Activated CD4-positive, alpha-beta T cell treated with anti-CD3 and anti-CD28 coated beads for 1 hour (primary cell): ENCODE results near the gene GAB2.
"Not testable (repeated sequence)": the region's sequence is repeated elsewhere in the genome, so short reads cannot be mapped to it uniquely, and the experiment has no call there.

Source experiments
- DNase-seq: peaks from one replicate; pipeline ENCODE4 v3.0.0-alpha.2; 2020

Gene GAB2

GRCh38 chr11:78310500-78310909, 107.1 kb downstream of the GAB2 start:
- no peak for DNase-seq

GRCh38 chr11:78304201-78304600, 113.4 kb downstream of the GAB2 start:
- DNase-seq: no peak

GRCh38 chr11:78300108-78300839, 117.3 kb downstream of the GAB2 start:
- DNase-seq: no peak

GRCh38 chr11:78299000-78299710, 118.5 kb downstream of the GAB2 start:
- DNase-seq: no peak

GRCh38 chr11:78298291-78298771, 119.3 kb downstream of the GAB2 start:
- no peak for DNase-seq

- DNase-seq: no peak
Measured at GRCh38 chr11:78295991-78296930, 121.4 kb downstream of the GAB2 start.

- DNase-seq: no peak
Measured at GRCh38 chr11:78295347-78295746, 122.3 kb downstream of the GAB2 start.

GRCh38 chr11:78294100-78294499, 123.5 kb downstream of the GAB2 start:
- DNase-seq: not testable (repeated sequence)

GRCh38 chr11:78293536-78293935, 124.1 kb downstream of the GAB2 start:
- no peak for DNase-seq

GRCh38 chr11:78292109-78292803, 125.4 kb downstream of the GAB2 start:
- no peak for DNase-seq

GRCh38 chr11:78291503-78292108, 126.0 kb downstream of the GAB2 start:
- DNase-seq: no peak

- DNase-seq: no peak
Measured at GRCh38 chr11:78290293-78291176, 127.1 kb downstream of the GAB2 start.

- DNase-seq: no peak
Measured at GRCh38 chr11:78289552-78290292, 127.9 kb downstream of the GAB2 start.

- no peak for DNase-seq
Measured at GRCh38 chr11:78284260-78284659, 133.4 kb downstream of the GAB2 start.

GRCh38 chr11:78282821-78283220, 134.8 kb downstream of the GAB2 start:
- DNase-seq: no peak

- DNase-seq: no peak
Measured at GRCh38 chr11:78281511-78281910, 136.1 kb downstream of the GAB2 start.

GRCh38 chr11:78277314-78277994, 140.2 kb downstream of the GAB2 start:
- no peak for DNase-seq

- no peak for DNase-seq
Measured at GRCh38 chr11:78276311-78276710, 141.3 kb downstream of the GAB2 start.

GRCh38 chr11:78274739-78275138, 142.9 kb downstream of the GAB2 start:
- DNase-seq: no peak
